ENCODE measurements around the gene PLEKHM2.

PLEKHM2 gene

DNA sequence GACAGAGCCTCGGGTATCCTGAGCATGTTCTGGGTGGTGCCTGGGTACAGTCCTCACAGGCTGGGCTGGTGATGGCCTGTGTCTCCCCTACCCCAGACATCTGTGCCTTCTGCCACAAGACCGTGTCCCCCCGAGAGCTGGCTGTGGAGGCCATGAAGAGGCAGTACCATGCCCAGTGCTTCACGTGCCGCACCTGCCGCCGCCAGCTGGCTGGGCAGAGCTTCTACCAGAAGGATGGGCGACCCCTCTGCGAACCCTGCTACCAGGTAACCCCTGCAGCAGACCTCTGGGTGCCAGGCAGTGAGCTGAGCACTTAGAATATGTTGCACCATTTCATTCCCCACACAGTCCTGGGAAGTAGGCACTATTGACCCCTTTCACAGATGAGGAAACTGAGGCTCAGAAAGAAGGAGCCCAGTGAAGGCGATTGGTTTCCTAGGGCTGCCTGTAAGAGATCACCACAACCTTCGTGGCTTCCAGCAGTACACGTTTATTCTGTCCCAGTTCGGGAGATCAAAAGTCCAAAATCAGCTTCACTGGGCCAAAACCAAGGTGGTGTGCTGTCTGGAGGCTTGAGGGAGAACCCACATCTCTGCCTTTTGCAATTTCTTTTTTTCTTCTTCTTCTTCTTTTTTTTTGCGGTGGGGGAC is 86.3 kb downstream of the PLEKHM2 start:
- Histone ChIP-seq H3K36me3 (ENCODE audit: control insufficient read depth, insufficient read depth, low read length) (no peaks in the 10 kb centered on the region), H3K4me3 (replicated peaks; ENCODE audit: low read depth, low read length) (no peak overlapping the region), H3K27me3 (replicated peaks; ENCODE audit: control insufficient read depth, insufficient read depth, low read length) (peaks cover 3% of the 10 kb centered on the region)
- TF ChIP-seq, protein P1, sequence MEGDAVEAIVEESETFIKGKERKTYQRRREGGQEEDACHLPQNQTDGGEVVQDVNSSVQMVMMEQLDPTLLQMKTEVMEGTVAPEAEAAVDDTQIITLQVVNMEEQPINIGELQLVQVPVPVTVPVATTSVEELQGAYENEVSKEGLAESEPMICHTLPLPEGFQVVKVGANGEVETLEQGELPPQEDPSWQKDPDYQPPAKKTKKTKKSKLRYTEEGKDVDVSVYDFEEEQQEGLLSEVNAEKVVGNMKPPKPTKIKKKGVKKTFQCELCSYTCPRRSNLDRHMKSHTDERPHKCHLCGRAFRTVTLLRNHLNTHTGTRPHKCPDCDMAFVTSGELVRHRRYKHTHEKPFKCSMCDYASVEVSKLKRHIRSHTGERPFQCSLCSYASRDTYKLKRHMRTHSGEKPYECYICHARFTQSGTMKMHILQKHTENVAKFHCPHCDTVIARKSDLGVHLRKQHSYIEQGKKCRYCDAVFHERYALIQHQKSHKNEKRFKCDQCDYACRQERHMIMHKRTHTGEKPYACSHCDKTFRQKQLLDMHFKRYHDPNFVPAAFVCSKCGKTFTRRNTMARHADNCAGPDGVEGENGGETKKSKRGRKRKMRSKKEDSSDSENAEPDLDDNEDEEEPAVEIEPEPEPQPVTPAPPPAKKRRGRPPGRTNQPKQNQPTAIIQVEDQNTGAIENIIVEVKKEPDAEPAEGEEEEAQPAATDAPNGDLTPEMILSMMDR (IDR thresholded peaks at IDR 0.05; ENCODE audit: insufficient read depth, low read length, poor library complexity, severe bottlenecking) = no peak
- no peak for DNase-seq (ENCODE audit: extremely low read depth, insufficient read length)

DNA sequence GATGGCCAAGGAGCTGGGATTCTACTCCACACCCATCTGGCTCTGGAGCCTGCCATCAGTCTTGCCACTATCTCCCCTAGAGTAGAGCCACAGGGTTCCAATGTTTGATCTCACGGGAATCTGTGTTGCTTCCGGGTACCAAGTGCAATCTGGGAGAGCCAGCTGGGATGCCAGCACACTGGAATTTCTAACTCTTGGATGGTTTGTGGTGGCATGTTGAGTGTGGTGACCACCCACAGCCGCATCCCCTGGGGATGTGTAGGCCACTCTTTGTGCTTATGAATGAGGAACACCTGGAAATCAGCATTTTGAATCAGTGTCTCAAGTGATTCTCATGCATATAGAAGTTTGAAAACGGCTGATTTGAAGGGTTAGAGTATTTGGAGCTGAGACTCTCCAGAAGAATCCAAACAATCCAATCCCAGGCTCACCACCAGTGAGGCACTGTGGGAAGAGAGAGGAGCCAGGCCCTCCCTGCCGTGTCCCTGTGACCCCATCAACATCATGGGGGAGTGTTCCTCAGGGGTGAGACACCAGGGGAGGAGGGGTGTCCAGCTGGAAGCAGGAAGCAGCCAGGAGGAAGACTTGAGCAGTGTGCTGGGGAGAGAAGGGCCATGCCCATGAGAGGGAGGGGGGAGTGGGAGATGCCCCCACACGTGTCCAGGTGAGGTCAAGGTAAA is 87.9 kb downstream of the PLEKHM2 start:
- TF ChIP-seq, protein P1 (IDR thresholded peaks at IDR 0.05; ENCODE audit: insufficient read depth, low read length, poor library complexity, severe bottlenecking) = no peak
- no peak for DNase-seq (ENCODE audit: extremely low read depth, insufficient read length)
- H3K27me3 ChIP-seq (replicated peaks; ENCODE audit: control insufficient read depth, insufficient read depth, low read length) = peaks cover 3% of the 10 kb centered on the region
- H3K36me3 ChIP-seq (ENCODE audit: control insufficient read depth, insufficient read depth, low read length) = no peaks in the 10 kb centered on the region
- no peak overlapping the region for H3K4me3 ChIP-seq (replicated peaks; ENCODE audit: low read depth, low read length)

- DNase-seq (ENCODE audit: extremely low read depth, insufficient read length) = no peak
- H3K27me3 ChIP-seq (replicated peaks; ENCODE audit: control insufficient read depth, insufficient read depth, low read length) = no peaks in the 10 kb centered on the region; the same call in 1 of the 2 replicates
- no peaks in the 10 kb centered on the region for H3K36me3 ChIP-seq (ENCODE audit: control insufficient read depth, insufficient read depth, low read length)
- TF ChIP-seq, protein P1 (IDR thresholded peaks at IDR 0.05; ENCODE audit: insufficient read depth, low read length, poor library complexity, severe bottlenecking) = no peak
- no peak overlapping the region for H3K4me3 ChIP-seq (replicated peaks; ENCODE audit: low read depth, low read length)
Observed at GRCh38 chr1:15775706-15776105, 91.6 kb downstream of the PLEKHM2 start.

GRCh38 chr1:15777909-15778707 is 94.0 kb downstream of the PLEKHM2 start:
- TF ChIP-seq, protein P1 (IDR thresholded peaks at IDR 0.05; ENCODE audit: insufficient read depth, low read length, poor library complexity, severe bottlenecking) = no peak
- DNase-seq (ENCODE audit: extremely low read depth, insufficient read length) = no peak
- no peaks in the 10 kb centered on the region for H3K36me3 ChIP-seq (ENCODE audit: control insufficient read depth, insufficient read depth, low read length)
- no peaks in the 10 kb centered on the region; the same call in 1 of the 2 replicates for H3K27me3 ChIP-seq (replicated peaks; ENCODE audit: control insufficient read depth, insufficient read depth, low read length)
- no peak overlapping the region for H3K4me3 ChIP-seq (replicated peaks; ENCODE audit: low read depth, low read length)

Data from GM06990 (cell line).